Stimulated activated CD4-positive, alpha-beta T cell treated with anti-CD3 and anti-CD28 coated beads, Interleukin-12 subunit alpha, Interleukin-12 subunit beta, amount 100 ng/mL, for 24 hours (primary cell): ENCODE results near the gene ERICH4.
"Not testable (repeated sequence)": the region's sequence is repeated elsewhere in the genome, so short reads cannot be mapped to it uniquely, and the experiment has no call there.

Experiments used
- DNase-seq, 2 experiments: peaks; one replicate each; pipeline ENCODE4 v3.0.0-alpha.2; 2020; ENCODE audit warnings: low read depth in 2 of 2

ERICH4 gene

DNA sequence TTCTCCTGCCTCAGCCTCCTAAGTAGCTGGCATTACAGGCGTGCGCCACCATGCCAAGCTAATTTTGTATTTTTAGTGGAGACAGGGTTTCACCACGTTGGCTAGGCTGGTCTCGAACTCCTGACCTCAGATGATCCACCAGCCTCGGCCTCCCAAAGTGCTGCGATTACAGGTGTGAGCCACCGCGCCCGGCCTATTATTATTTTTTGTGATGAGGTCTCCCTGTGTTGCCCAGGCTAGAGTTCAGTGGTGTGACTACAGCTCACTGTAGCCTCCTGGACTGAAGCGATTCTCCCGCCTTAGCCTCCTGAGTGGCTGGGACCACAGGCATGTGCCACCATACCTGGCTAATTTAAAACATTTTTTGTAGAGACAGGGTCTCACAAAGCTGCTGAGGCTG, 7.6 kb upstream of the ERICH4 start:
- DNase-seq = not testable (repeated sequence)

DNA sequence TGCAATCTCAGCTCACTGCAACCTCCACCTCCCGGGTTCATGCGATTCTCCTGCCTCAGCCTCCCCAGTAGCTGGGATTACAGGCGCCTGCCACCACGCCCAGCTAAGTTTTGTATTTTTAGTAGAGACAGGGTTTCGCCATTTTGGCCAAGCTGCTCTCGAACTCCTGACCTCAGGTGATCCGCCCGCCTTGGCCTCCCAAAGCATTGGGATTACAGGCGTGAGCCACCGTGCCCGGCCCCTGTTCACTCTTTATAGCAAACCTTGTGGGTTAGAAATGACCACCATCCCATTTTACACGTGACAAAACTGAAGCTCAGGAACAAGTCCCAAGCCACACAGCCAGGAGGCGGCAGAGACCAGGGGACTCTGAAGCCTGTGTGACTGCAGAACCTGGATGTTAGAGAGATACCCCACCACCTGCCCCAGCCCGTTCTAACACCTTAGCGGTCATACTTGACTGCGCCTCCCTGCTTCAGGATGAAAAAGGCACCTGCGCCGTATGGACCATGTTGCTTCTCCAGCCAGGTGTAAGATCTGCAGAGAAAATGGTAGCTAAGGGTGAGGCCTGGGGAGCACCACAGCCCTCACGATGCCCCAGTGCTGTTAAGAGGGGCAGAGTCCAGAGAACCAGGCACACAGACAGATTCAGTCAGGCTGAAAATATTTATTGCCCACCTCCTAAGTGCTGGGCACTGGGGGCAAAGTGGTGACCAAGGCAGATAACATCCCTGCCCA, 6.9 kb upstream of the ERICH4 start:
- DNase-seq = no peak

DNA sequence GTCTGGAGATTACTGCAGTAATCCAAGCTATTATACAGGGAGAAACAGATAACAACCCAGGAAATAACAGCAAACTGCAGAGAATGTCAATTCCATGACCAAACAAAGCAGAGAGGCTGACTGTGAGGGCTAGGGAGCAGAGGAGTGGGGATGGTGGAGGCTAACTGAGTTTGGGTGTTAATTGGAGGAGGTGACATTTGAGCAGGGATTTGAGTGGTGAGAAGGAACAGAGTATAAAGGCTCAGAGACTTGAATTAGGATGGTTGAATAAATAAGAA, 6.3 kb upstream of the ERICH4 start:
- no peak for DNase-seq

DNA sequence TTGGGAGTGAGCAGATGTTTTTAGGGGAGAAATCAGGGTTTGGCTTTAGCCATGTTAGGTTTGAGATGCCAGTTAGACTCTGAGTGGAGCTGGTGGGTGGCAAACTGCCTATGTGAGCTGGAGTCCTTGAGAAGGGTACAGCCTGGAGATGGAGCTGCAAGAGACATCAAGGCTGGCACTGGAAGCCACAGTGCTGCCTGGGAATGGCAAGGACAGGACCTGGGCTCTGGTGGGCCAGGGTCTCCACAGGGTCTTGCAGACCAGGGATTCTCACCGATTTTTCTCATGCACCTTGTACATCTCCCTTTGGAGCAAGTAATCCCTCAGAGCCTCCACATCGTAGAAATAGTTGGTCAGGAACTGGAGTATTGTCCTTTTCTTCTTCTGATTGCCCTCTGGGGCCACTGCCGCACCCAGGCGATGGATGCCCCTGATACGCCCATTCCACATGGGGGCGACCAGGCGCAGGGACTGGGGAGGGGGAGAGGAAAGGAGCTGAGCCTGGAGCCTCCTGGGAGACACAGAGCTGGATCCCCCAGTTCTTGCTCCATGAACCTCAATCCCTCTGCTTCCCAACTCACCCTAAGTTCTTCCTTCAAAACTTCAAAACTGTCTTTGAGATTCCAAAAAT, 4.9 kb upstream of the ERICH4 start:
- no peak for DNase-seq

DNA sequence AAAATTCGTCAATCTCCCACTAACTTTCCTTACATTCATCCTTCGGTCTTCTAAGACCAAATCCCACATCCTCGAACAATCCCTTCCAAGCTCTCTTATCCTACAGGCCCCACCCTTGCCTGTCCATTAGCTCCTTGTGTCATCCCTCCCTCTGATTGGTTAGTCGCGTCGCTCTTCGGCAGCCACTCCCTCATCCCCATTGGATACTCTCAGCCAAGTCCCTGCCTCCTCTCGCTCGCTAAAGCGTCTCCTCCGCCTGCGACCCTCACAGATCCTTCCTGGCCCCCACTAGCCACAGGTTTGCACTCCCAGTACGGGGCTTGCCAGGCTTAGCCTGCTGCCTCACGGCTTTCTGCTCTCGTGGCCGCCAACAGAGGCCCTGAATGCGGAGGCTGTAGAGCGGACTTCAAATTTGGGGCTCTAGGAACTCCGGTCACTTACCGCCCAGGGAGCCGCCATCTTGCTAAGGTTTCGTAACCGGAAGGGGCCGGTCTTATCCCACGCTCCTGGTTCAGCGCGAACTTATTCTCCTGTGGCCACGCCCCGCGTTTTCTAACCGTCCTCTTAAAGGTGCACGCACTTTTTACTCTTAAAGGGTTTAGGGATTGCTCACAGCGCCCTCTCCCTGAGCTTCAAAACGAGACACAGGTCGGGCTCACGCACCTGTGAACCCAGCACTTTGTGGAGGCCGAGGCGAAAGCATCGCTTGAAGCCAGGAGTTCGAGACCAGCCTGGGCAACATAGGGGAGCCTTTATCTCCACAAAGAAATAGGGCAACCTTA, 3.3 kb upstream of the ERICH4 start, which contains the start of gene DMAC2:
Gene DMAC2 (minus strand): TSS at position 472 of the 782 bp plus-strand sequence. CDS start 13 bp downstream, at position 459.
- peak; percentile 91 to 97 for DNase-seq

DNA sequence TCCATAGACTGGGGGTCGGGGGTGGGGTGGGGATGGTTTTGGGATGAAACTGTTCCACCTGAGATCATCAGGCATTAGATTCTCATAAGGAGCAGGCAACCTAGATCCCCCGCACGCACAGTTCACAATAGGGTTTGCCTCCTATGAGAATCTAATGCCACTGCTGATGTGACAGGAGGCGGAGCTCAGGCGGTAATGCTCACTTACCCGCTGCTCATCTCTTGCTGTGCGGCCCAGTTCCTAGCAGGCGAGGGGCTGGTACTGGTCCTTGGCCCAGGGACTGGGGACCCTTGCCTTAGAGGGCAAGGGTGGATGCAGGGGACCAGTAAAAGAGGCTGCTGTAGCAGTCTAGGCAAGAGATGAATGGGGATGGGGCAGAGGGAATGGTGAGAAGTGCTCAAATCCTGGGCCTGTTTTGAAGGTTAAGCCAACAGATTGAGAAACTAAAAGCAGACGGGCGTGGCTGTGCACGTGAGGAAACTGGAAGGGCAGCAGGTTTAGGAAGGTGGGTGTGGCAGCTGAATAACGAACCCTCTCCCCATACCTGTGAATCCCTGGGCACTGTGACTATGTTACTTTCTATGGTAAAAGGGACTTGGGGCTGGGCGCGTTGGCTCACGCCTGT, 1.5 kb upstream of the ERICH4 start:
- DNase-seq = no peak

DNA sequence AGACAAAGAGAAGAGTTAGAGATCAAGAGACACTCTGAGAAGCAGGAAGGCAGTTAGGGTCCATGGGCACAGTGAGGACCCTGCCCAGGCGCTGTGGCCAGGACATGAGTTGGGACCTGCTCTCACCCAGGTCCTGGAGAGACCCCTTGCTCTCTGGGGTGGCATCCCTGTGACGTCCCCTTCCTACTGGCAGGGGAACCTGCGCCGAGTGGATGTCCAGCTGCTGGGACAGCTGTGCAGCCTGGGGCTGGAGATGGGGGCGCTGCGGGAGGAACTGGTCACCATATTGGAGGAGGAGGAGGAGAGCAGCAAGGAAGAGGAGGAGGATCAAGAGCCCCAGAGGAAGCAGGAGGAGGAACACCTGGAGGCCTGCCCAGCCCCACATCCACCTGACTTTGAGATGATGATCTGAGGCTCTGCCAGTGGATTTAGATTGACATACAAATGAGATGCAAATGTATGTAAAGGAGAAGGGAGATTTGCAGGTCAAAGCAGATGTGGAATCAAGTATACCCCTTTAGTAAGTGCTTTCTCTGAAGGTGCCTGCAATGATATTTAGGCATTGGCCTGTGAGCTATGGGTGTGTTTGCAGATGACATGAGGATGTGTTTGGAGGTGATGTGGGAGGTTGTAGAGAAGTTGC, 978 bp downstream of the ERICH4 start:
- DNase-seq = no peak

DNA sequence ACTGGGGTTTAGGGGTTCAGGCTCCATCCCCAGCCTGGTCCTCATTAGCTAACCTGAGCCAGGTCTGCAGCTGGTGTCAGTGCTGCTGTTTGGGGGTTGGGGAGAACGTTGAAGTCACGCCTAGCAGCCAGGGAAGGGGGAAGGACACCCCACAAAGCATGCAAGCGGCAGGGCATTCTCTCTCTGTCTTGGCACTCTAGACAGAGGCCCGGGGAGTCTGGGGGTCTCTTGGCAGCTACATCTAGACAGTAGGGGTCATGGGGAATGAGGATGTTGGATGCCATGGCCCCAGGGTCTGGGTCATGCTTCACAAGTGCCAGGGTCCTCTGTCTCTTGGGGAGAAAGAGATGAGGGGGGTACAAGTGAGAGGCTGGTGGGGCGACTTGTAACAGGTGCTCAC, 2.6 kb downstream of the ERICH4 start:
- no peak for DNase-seq

DNA sequence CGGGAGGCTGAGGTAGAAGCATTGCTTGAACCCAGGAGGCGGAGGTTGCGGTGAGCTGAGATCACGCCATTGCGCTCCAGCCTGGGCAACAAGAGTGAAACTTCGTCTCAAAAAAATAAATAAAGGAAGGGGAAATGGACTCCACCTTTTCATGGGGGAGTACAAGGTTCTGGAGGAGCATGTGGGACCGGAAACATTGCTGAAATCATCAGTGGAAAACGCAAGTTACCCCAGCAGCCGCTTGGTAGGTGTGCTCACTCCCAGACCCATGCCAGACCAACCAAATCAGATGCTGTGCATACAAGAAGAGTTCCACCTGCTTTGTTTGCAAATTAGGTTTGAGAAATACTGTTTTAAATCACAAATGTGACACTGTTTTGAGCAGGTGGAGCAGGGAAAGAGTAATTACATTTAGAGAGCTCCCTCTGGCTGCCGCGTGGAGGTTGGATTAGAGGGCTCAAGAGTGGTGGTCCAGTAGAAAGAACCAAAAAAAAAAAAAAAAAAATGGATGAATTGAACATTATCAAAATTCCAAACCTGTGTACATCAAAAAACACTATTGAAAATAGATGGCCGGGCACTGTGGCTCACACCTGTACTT, 4.9 kb downstream of the ERICH4 start:
- DNase-seq = no peak

DNA sequence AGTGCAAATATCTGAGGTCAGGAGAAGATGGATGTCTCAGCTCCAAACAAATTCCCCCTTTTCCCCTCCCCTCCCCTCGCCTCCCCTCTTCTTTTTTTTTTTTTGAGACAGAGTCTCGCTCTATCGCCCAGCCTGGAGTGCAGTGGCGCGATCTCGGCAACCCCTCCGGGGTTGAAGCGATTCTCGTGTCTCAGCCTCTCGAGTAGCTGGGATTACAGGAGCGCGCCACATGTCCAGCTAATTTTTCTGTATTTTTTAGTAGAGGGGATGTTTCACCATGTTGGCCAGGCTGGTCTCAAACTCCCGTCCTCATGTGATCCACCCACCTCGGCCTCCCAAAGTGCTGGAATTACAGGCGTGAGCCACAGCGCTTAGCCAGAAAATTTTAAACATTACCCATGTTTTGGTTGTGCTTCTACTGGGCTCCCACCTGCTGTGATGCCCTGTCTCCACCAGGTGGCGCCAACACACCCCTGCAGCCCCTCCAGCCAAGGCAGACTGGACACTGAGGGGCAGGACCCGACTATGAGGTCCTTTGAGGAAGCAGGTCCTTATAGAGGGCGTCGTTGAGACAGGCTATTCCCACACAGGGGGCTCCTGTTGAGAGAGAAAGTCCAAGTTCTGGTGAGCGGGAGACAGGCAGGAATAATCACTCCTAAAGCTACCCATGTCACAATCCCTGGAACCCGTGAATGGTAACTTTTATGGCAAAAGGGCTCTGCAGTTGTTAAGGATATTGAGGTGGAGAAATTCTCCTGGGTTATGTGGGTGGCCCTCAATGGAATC, 6.3 kb downstream of the ERICH4 start:
- peak; percentile 49 to 59 for DNase-seq

DNA sequence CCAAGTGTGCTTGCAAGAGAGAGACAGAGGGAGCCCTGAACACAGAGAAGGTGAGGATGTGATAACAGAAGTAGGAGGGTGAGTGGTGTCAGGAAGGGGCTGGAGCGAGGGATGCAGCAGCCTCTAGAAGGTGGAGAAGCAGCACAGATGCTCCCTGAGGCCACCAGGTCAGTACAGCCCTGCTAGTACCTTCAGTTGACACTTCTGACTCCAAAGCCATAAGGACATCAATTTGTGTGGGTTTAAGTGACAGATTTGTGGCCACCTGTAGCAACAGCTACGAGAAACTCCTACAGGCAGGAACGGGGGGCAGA, 6.9 kb downstream of the ERICH4 start:
- no peak for DNase-seq

DNA sequence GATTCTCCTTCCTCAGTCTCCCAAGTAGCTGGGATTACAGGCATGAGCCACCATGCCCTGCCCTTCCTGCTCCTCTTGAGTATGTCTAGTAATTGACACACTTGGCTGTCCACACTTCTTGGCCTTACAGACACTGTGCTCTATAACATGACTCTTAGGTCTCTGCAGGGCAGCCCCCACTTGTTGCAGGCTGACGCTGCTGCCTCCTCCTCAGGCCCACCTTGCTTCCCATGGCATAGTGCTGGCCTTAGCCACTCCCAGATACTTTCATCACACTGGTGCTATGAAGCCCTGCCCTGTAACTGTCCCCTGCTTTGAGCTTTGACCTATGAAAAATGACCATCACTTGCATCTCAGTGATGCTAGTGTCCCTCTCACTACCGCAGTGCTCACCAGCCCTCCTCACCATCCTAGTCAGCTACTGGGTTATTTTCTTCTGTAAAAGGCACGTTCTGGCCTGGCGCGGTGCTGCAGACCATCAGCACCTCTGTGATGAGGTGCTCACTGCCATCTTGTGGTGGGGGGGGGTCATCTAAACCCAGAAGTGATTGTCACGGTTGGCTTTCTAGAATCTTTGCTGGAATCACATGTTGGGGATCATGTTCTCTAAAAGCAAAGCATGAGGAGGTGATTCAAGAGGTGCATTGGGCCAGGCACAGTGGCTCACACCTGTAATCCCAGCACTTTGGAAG, 9.8 kb downstream of the ERICH4 start:
- no peak for DNase-seq

DNA sequence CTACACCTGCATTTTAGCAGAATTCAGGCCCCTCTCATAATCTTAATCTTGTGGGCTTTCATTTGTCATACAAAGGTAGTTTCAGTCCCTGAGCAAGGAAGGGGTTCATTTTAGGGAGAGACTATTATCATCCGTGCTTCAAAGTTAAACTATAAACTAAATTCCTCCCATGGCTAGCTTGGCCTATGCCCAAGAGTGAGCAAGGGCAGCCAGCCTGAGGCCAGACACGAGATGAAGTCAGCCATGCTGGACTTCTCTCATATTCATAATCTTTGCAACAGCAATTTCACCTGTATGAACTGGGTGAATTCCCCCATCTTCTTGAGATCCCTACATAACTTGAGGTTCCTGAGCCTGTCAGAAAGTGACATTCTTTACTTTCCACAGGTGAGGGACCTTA, 13.0 kb downstream of the ERICH4 start:
- DNase-seq = no peak

DNA sequence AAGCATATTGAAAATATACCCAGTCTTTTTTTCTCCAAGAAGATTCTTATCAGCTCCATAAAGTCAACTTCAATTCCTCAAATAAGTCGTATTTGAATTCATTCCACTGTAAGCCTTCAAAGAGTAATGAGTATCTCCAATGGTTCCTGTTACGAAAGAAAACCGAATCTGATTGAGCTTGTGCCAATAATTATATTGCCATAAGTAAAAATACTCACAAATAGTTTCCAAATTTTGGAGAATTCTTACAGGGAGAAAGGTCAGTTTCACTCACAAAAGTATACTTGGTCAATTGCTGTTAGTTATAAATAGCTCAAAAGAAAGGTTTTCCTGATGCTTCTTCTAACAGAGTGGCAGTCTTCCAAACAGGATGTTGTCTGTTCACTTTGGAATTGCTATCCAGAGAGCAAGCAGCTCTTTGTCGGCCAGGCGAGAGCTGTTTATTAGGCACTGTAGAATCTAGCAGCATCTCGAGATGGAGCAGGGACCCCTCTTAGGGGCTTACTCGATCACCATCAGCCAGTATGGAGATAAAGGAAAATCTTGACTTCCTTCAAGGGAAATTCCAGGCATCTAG, 13.5 kb downstream of the ERICH4 start:
- no peak for DNase-seq

DNA sequence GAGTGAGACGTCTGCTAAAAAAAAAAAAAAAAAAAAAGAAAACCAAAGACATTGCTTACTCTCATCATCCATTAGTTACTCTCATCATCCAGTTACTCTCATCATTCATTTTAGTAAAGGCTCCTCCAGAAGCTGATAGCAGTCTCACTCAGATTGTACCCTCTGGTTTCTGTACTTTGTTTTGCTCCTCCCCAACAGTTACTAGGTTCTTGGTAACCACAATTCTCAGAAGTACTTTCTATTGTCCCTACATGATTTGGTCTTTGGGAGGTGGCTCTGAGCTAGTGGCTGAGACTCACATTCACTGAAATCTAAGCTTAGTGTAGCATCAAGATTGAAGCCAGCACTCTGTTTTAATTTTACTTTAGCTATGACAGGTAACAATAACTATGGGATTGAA, 14.3 kb downstream of the ERICH4 start:
- DNase-seq = no peak

DNA sequence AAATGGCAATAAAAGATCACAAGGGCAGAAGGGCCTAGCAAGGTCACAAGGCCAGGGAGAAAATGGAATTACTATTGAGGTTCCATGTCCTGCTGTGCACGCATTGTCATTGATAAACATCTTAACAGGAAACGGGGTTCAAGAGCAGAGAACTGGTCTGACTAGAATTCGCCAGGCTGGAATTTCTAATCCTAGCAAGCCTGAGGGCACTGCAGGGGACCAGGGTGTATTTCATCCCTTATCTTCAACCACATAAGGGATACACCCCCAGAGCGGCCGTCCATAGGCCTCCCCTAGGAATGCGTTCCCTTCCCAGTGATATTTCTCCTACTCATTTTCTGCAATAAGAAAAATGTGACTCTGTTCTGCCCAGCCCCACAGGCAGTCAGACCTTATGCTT, 19.5 kb downstream of the ERICH4 start:
- DNase-seq = no peak

DNA sequence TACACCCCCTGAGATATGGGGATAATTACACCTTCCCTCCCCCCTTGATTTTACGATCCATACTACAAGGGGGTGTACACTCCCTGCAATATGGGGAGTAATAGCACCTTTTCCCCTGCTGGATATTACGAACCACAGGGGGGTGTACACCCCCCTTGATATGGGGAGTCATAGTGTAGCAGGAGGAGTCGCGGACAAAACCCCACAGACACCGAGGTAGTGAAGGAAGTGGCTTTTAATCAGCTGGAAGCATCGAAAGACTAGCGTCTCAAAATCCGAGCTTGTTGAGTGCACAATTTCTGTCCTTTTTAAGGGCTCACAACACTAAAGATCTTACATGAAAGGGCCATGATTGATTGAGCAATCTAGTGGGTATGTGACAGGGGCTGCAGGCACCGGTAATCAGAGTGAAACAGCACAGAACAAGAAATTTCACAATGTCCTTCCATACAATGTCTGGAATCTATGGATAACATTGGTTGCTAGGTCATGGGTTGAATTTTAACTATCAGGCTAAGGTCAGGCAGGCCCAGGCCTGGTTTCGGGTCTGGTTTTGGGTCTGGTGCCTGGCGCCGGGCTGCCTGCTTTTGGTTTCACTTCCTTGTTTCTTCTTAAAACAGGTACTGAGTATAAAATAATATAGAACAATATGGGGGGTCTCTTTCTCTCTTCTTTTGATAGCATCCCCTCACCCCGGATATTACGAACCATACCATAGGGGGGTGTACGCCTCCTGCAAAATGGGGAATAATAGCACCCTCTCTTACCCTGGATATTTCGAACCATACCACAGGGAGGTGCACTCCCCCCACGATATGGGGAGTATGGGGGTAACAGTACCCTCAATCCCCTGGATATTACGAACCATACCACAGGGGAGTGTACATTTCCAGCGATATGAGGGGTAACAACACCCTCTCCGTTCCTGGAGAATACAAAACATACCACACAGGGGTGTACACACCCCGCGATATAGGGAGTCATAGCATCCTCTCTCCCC, 20.6 kb downstream of the ERICH4 start:
- DNase-seq = not testable (repeated sequence)

DNA sequence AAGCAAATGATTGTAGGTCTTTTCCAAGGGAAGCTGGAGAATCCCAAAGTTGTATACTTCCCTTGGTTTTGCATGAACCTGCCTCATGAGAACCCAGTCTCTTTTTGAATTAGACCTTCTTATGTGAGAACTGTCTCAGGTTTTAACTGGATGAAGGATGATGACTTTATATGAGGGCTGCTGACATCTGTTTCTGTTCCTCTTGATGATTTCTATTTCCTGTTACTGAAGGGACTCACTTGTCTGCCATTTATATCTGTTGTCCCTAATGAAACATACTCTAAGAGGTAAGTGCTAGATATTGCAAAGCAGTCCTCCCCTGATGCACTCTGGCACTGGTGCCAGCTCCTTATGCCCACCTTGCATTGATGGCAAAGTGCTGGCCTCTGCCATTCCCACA, 33.6 kb downstream of the ERICH4 start:
- DNase-seq = no peak

DNA sequence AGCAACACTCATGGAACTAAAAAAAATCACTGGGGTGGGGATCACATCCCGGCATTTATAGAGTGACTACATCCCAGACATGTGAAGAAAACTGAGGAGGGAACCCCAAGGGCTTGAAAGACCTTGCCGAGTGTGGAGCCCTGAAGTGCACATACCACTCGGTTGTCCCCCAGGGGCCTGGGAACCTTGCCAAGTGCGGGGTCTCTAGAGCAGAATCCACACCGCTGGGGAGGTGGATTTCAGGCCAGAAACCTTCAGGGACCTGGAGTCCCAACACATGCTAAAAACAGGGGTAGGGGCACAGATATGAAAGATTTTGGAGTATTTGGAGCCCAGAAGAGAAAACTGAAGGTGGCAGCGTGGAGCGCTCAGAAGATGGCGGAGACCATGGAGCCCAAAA, 35.2 kb downstream of the ERICH4 start:
- no peak for DNase-seq
